Lung (tissue), 12 donors: ENCODE measurements around the gene METTL17. TPM values are rescaled to one million over a fixed set of nuclear protein-coding genes. Genes with fewer than 3 reads are reported as not detected.

Experiments used
- ATAC-seq: fragments of 200-7000 bp; cut with Tn5 transposase; one replicate; pipeline ENCODE4 v1.9.1; 2020; ENCODE audit warnings: moderate number of reproducible peaks; ENCODE audit not compliant: insufficient read depth, low FRiP score
- DNase-seq, 3 donors: peaks; one replicate each; pipeline ENCODE4 v3.0.0-alpha.2; 2013 to 2017
- H3K27ac ChIP-seq, 2 donors: one replicate each; pipeline ENCODE4 v1.5.1; 2013; ENCODE audit warnings: mild to moderate bottlenecking in 2 of 2, moderate library complexity in 2 of 2, control low read depth in 1 of 2, inconsistent platforms in 1 of 2, low read depth in 1 of 2, low read length in 1 of 2
- H3K27me3 ChIP-seq, 3 donors: one replicate each; pipeline ENCODE4 v1.5.1; 2013; ENCODE audit warnings: low read length in 2 of 3; ENCODE audit not compliant: control insufficient read depth in 3 of 3, insufficient read depth in 3 of 3
- H3K36me3 ChIP-seq, 4 donors: one replicate each; pipeline ENCODE4 v1.5.1; 2013; ENCODE audit warnings: low read length in 4 of 4, mild to moderate bottlenecking in 1 of 4, moderate library complexity in 1 of 4; ENCODE audit not compliant: control insufficient read depth in 4 of 4, insufficient read depth in 4 of 4
- H3K4me1 ChIP-seq, 5 donors: one replicate each; pipeline ENCODE4 v1.5.1; 2013; ENCODE audit warnings: low read length in 5 of 5, mild to moderate bottlenecking in 2 of 5, moderate library complexity in 1 of 5; ENCODE audit not compliant: control insufficient read depth in 5 of 5, insufficient read depth in 5 of 5
- H3K4me3 ChIP-seq: one replicate; pipeline ENCODE4 v1.5.1; 2013; ENCODE audit warnings: mild to moderate bottlenecking, control low read depth, moderate library complexity
- H3K9ac ChIP-seq, 2 donors: one replicate each; pipeline ENCODE4 v1.5.1; 2013; ENCODE audit warnings: low read length in 2 of 2, control low read depth in 1 of 2; ENCODE audit not compliant: insufficient read depth in 1 of 2
- H3K9me3 ChIP-seq, 4 donors: one replicate each; pipeline ENCODE4 v1.5.1; 2013; ENCODE audit warnings: low read length in 3 of 4, mild to moderate bottlenecking in 1 of 4, moderate library complexity in 1 of 4; ENCODE audit not compliant: control insufficient read depth in 4 of 4, insufficient read depth in 3 of 4
- WGBS, 2 donors: extraction: QIAGEN DNeasy Blood & Tissue Kit; methylation state at CpG; one replicate each; pipeline ENCODE4 v1.1.7; 2013; 5-methylcytosine and 5-hydroxymethylcytosine counted together
- polyA plus RNA-seq, 2 donors: library from polyadenylated mRNA; stranded (reverse); fragments of 200-250 nt; gene quantifications; one replicate each; pipeline ENCODE4 v1.2.1, GENCODE V29; 2013
- total RNA-seq, 2 donors: library from RNA; depleted of rRNA in 1 of 2; stranded (reverse); fragments of >200 nt in 1 of 2; gene quantifications; one replicate each; pipeline ENCODE4 v1.2.1, GENCODE V29; 2014 to 2021
- TF ChIP-seq, protein P1 (sequence below): IDR thresholded peaks from 2 replicates; pipeline ENCODE4 v1.5.1; 2012; ENCODE audit warnings: mild to moderate bottlenecking; ENCODE audit errors: control extremely low read depth, extremely low read depth
- donor health status: control.
- donor health status: control.
- donor health status: Bipolar disorder and iron deficiency.
- donor health status: healthy.
- donor health status: DM: yes; HTN: yes; CAD: no.

METTL17 gene
- total and polyA plus RNA-seq, 4 donors = 51.2 to 67.1 (median 56.7) TPM

DNA sequence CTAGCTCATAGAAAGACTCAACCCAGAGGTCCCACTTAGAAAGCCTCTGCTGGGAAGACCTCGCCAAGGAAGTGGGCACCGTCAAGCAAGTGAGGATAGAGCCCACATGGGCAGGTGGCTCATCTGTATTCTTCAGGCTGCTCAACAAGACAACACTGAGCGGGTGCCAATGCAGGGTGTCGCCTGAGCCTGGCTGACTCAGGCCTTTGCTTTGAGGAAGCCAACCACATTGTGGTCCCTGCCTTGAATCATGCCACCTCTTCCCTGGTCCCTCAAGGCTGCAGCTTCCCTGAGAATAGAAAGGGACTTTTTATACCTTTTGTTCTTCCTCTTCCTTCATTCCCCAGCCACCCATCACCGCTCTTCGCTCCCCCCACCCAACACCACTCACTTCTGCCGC lies 47.0 kb downstream of the METTL17 start:
- H3K9me3 ChIP-seq = no peaks in the 10 kb centered on the region
- peaks cover 0 to 23% (median 20%) of the 10 kb centered on the region in 5 donors for H3K4me1 ChIP-seq
- no peak overlapping the region for H3K27ac ChIP-seq
- no peaks in the 10 kb centered on the region for H3K36me3 ChIP-seq
- TF ChIP-seq, protein P1, sequence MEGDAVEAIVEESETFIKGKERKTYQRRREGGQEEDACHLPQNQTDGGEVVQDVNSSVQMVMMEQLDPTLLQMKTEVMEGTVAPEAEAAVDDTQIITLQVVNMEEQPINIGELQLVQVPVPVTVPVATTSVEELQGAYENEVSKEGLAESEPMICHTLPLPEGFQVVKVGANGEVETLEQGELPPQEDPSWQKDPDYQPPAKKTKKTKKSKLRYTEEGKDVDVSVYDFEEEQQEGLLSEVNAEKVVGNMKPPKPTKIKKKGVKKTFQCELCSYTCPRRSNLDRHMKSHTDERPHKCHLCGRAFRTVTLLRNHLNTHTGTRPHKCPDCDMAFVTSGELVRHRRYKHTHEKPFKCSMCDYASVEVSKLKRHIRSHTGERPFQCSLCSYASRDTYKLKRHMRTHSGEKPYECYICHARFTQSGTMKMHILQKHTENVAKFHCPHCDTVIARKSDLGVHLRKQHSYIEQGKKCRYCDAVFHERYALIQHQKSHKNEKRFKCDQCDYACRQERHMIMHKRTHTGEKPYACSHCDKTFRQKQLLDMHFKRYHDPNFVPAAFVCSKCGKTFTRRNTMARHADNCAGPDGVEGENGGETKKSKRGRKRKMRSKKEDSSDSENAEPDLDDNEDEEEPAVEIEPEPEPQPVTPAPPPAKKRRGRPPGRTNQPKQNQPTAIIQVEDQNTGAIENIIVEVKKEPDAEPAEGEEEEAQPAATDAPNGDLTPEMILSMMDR = no peak
- WGBS, 2 donors = 91 to 92% methylated on average over 7 of the region's 7 CpGs
- H3K9ac ChIP-seq = no peak overlapping the region
- ATAC-seq (no peak), DNase-seq (no peak)
- H3K27me3 ChIP-seq = no peaks in the 10 kb centered on the region
- H3K4me3 ChIP-seq = no peak overlapping the region

DNA sequence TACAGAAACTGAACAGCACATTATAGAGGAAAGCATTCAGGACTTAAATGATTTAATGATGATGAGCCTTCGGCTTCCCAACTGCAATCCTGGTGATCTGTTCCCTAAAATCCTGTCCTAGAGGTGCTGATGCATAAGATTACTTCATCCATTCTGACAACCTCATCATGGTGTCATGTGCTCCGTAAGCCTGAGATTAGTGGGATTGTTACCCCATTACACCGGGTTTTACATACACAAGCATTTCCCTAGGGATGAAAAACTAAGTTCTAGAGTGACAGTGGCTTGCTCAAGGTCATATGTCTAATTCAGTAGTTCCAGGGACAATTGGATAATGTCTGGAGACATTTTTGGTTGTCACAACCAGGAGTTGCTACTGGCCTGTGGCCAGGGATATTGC lies 47.4 kb downstream of the METTL17 start:
- peaks cover 0 to 23% (median 20%) of the 10 kb centered on the region in 5 donors for H3K4me1 ChIP-seq
- no peaks in the 10 kb centered on the region for H3K36me3 ChIP-seq
- H3K4me3 ChIP-seq = no peak overlapping the region
- 80 to 90% methylated on average over 3 of the region's 3 CpGs for WGBS, 2 donors
- no peak for DNase-seq
- no peak overlapping the region for H3K9ac ChIP-seq
- no peak for ATAC-seq
- TF ChIP-seq, protein P1 = no peak
- H3K9me3 ChIP-seq = no peaks in the 10 kb centered on the region
- H3K27ac ChIP-seq = no peak overlapping the region
- no peaks in the 10 kb centered on the region for H3K27me3 ChIP-seq

GRCh38 chr14:21038441-21039422 lies 49.0 kb downstream of the METTL17 start:
- Histone ChIP-seq H3K4me3 (no peak overlapping the region), H3K9me3 (no peaks in the 10 kb centered on the region), H3K36me3 (no peaks in the 10 kb centered on the region), H3K27me3 (no peaks in the 10 kb centered on the region), H3K4me1 (peaks cover 7 to 26% (median 22%) of the 10 kb centered on the region in 5 donors), H3K9ac (peak overlapping the region in 1 of 2 donors; percentile 61), H3K27ac (peak overlapping the region; percentile 68 to 71)
- peak; percentile 15 for ATAC-seq
- peak; percentile 89 to 98 (median 94) for DNase-seq
- 28 to 49% methylated on average over 10 of the region's 10 CpGs for WGBS, 2 donors
- TF ChIP-seq, protein P1 = no peak
